Breast epithelium (tissue), 4 donors: ENCODE measurements around the gene RSRP1. TPM values are rescaled to one million over a fixed set of nuclear protein-coding genes. Genes with fewer than 3 reads are reported as not detected.

Experiments
- DNase-seq, 2 donors: peaks; one replicate each; pipeline ENCODE4 v3.0.0-alpha.2; 2019; ENCODE audit warnings: low spot score in 2 of 2
- H3K27ac ChIP-seq, 2 donors: fragments of 200-600 bp; sonication (generic) in 1 of 2; one replicate each; pipeline ENCODE4 v1.5.1; 2016 to 2019; ENCODE audit warnings: mild to moderate bottlenecking in 1 of 2
- H3K27me3 ChIP-seq, 2 donors: fragments of 200-600 bp; sonication (generic) in 1 of 2; one replicate each; pipeline versions ENCODE4 v1.5.1 to v1.6.0; 2017 to 2019; ENCODE audit warnings: control low read depth in 1 of 2, mild to moderate bottlenecking in 1 of 2
- H3K36me3 ChIP-seq: fragments of 200-600 bp; one replicate; pipeline ENCODE4 v1.5.1; 2019
- H3K4me1 ChIP-seq, 2 donors: fragments of 200-600 bp; sonication (generic); one replicate each; pipeline ENCODE4 v1.5.1; 2016 to 2019; ENCODE audit warnings: control low read depth in 1 of 2
- H3K4me3 ChIP-seq, 3 donors: fragments of 200-600 bp; sonication (generic); 1 replicate in 2 of 3; 2 replicates in 1 of 3; pipeline ENCODE4 v1.5.1; 2016 to 2019; ENCODE audit warnings: mild to moderate bottlenecking in 3 of 3, moderate library complexity in 2 of 3
- H3K9me3 ChIP-seq, 2 donors: fragments of 200-600 bp; sonication (generic) in 1 of 2; one replicate each; pipeline ENCODE4 v1.5.1; 2016 to 2019; ENCODE audit warnings: control low read depth in 1 of 2
- CTCF ChIP-seq, 3 donors: fragments of 450-650 bp; IDR thresholded peaks; one replicate each; pipeline ENCODE4 v1.5.1; 2016 to 2017; ENCODE audit warnings: antibody characterized with exemption in 3 of 3, mild to moderate bottlenecking in 3 of 3, moderate library complexity in 3 of 3
- POLR2A ChIP-seq: fragments of 450-650 bp; IDR thresholded peaks from one replicate; pipeline ENCODE4 v1.6.1; 2016; ENCODE audit warnings: antibody characterized with exemption, mild to moderate bottlenecking, moderate library complexity
- POLR2AphosphoS5 ChIP-seq, 3 donors: sonication (generic); formaldehyde crosslinking; IDR thresholded peaks; one replicate each; pipeline ENCODE4 v1.6.1; 2017; ENCODE audit warnings: antibody characterized with exemption in 3 of 3
- intact Hi-C: fragments of 100-400 bp; cut with DNase I; formaldehyde crosslinking; loops from one replicate; pipeline ENCODE4 v1.15.1; 2023; ENCODE audit warnings: low total_unique reads
- total RNA-seq, 3 donors: library from RNA; depleted of rRNA; stranded (reverse); fragments of >200 nt; gene quantifications; one replicate each; pipeline ENCODE4 v1.1.0, GENCODE V29; 2016

RSRP1 gene
- total RNA-seq, 3 donors from 2014 or later = 155 to 215 (median 164) TPM

- Histone ChIP-seq H3K4me1 (peaks cover 0 to 7% of the 10 kb centered on the region in 2 donors), H3K4me3 (no peak overlapping the region), H3K27me3 (no peaks in the 10 kb centered on the region), H3K9me3 (no peaks in the 10 kb centered on the region), H3K27ac (no peak overlapping the region), H3K36me3 (no peaks in the 10 kb centered on the region)
- intact Hi-C loops = loop anchor here (10.0 kb wide), 1 partner anchor 338 kb away; no protein-coding TSS in a partner anchor
- DNase-seq = no peak
- TF ChIP-seq CTCF (IDR thresholded peaks at IDR 0.05) (no peak), POLR2AphosphoS5 (IDR thresholded peaks at IDR 0.05) (no peak), POLR2A (no peak)
Measured at GRCh38 chr1:25193229-25193628, 54.0 kb downstream of the RSRP1 start.

Other genes with a start within 250 kb of the RSRP1 start
- 10 to 100 TPM; 61.3 to 85.0 (median 83.6) TPM for gene SYF2, start 15.0 kb downstream of the RSRP1 start, total RNA-seq
- not detected for gene RHD, start 25.1 kb upstream of the RSRP1 start, total RNA-seq
- gene TMEM50A, start 90.9 kb upstream of the RSRP1 start, total RNA-seq = 100 to 1,000 TPM in 1 of 3 donors, 10 to 100 TPM in 2; 81.6 to 117 (median 97.0) TPM
- under 1 TPM in 2 of 3 donors, not detected in 1; 0.32 to 0.66 TPM for gene RHCE, start 173.4 kb upstream of the RSRP1 start, total RNA-seq
- 10 to 100 TPM; 15.0 to 24.0 (median 17.7) TPM for gene MACO1, start 183.4 kb upstream of the RSRP1 start, total RNA-seq